Erythroblast (primary cell): ENCODE data around the gene UFSP1.

Experiments
- GATA1 ChIP-seq: IDR thresholded peaks from 2 replicates; pipeline ENCODE4 v1.6.1; 2011; ENCODE audit warnings: low read depth, mild to moderate bottlenecking, control low read depth, low read length, moderate library complexity
- POLR2A ChIP-seq: IDR thresholded peaks from 2 replicates; pipeline ENCODE4 v1.6.1; 2011; ENCODE audit warnings: mild to moderate bottlenecking, low read length

GRCh38 chr7:100893318-100893895, 3.9 kb upstream of the UFSP1 start:
- TF ChIP-seq POLR2A = no peak
- no peak for TF ChIP-seq GATA1
